ENCODE data around the gene CNOT4.
"Not testable (repeated sequence)": the region's sequence is repeated elsewhere in the genome, so short reads cannot be mapped to it uniquely, and the experiment has no call there.

The CNOT4 gene

GRCh38 chr7:135449436-135449835, 60.5 kb downstream of the CNOT4 start:
- Histone ChIP-seq H3K27ac (no peak overlapping the region), H3K4me3 (ENCODE audit: low read depth, low read length) (no peak overlapping the region), H3K36me3 (no peaks in the 10 kb centered on the region), H3K27me3 (ENCODE audit: insufficient read depth, low read depth, severe bottlenecking) (no peaks in the 10 kb centered on the region), H3K9me3 (ENCODE audit: severe bottlenecking) (no peaks in the 10 kb centered on the region)
- no peak for DNase-seq
- TF ChIP-seq CTCF (IDR thresholded peaks at IDR 0.05; ENCODE audit: low read depth, low read length), result no peak

GRCh38 chr7:135448753-135449152, 61.1 kb downstream of the CNOT4 start:
- H3K9me3 ChIP-seq (ENCODE audit: severe bottlenecking), result no peaks in the 10 kb centered on the region
- TF ChIP-seq CTCF (IDR thresholded peaks at IDR 0.05; ENCODE audit: low read depth, low read length), result no peak
- DNase-seq, result no peak
- H3K27ac ChIP-seq, result no peak overlapping the region
- no peaks in the 10 kb centered on the region for H3K36me3 ChIP-seq
- H3K4me3 ChIP-seq (ENCODE audit: low read depth, low read length), result no peak overlapping the region
- H3K27me3 ChIP-seq (ENCODE audit: insufficient read depth, low read depth, severe bottlenecking), result no peaks in the 10 kb centered on the region

GRCh38 chr7:135447748-135448147, 62.2 kb downstream of the CNOT4 start:
- H3K27me3 ChIP-seq (ENCODE audit: insufficient read depth, low read depth, severe bottlenecking), result no peaks in the 10 kb centered on the region
- DNase-seq, result no peak
- H3K36me3 ChIP-seq, result no peaks in the 10 kb centered on the region
- no peak for TF ChIP-seq CTCF (IDR thresholded peaks at IDR 0.05; ENCODE audit: low read depth, low read length)
- no peak overlapping the region for H3K4me3 ChIP-seq (ENCODE audit: low read depth, low read length)
- H3K27ac ChIP-seq, result no peak overlapping the region
- H3K9me3 ChIP-seq (ENCODE audit: severe bottlenecking), result no peaks in the 10 kb centered on the region

- no peak for DNase-seq
- no peak for TF ChIP-seq CTCF (IDR thresholded peaks at IDR 0.05; ENCODE audit: low read depth, low read length)
- H3K9me3 ChIP-seq (ENCODE audit: severe bottlenecking), result no peaks in the 10 kb centered on the region
- no peaks in the 10 kb centered on the region for H3K27me3 ChIP-seq (ENCODE audit: insufficient read depth, low read depth, severe bottlenecking)
- H3K4me3 ChIP-seq (ENCODE audit: low read depth, low read length), result no peak overlapping the region
- H3K36me3 ChIP-seq, result no peaks in the 10 kb centered on the region
- no peak overlapping the region for H3K27ac ChIP-seq
These were observed 64.2 kb downstream of the CNOT4 start for GRCh38 chr7:135445690-135446089.

GRCh38 chr7:135445266-135445665, 64.6 kb downstream of the CNOT4 start:
- not testable (repeated sequence) for H3K27ac ChIP-seq; H3K27me3 ChIP-seq (ENCODE audit: insufficient read depth, low read depth, severe bottlenecking); H3K9me3 ChIP-seq (ENCODE audit: severe bottlenecking); DNase-seq; H3K36me3 ChIP-seq; H3K4me3 ChIP-seq (ENCODE audit: low read depth, low read length)

GRCh38 chr7:135441791-135442190, 68.1 kb downstream of the CNOT4 start:
- Histone ChIP-seq H3K9me3 (ENCODE audit: severe bottlenecking) (no peaks in the 10 kb centered on the region), H3K4me3 (ENCODE audit: low read depth, low read length) (no peak overlapping the region), H3K27me3 (ENCODE audit: insufficient read depth, low read depth, severe bottlenecking) (no peaks in the 10 kb centered on the region), H3K27ac (no peak overlapping the region), H3K36me3 (peaks cover 14% of the 10 kb centered on the region)
- no peak for TF ChIP-seq CTCF (IDR thresholded peaks at IDR 0.05; ENCODE audit: low read depth, low read length)
- DNase-seq, result no peak

Data from WERI-Rb-1 (cell line).